CD14-positive monocyte (primary cell): Measurements from ENCODE around the gene KCNT1. TPM values are rescaled to one million over a fixed set of nuclear protein-coding genes. Genes with fewer than 3 reads are reported as not detected.

Experiments used
- DNase-seq, 3 donors: peaks; one replicate each; pipeline ENCODE4 v3.0.0-alpha.2; 2011 to 2022
- H2AFZ ChIP-seq: 2 replicates; pipeline ENCODE4 v1.6.0; 2012; ENCODE audit warnings: mild to moderate bottlenecking, low read depth, low read length, inconsistent platforms; ENCODE audit not compliant: insufficient read depth, poor library complexity, severe bottlenecking
- H3K27ac ChIP-seq, 2 donors: 1 replicate in 1 of 2; 2 replicates in 1 of 2; pipeline ENCODE4 v1.5.1; 2012 to 2013; ENCODE audit warnings: low read length in 2 of 2, control low read depth in 1 of 2, inconsistent platforms in 1 of 2, low read depth in 1 of 2, mild to moderate bottlenecking in 1 of 2
- H3K27me3 ChIP-seq, 2 donors: one replicate each; pipeline versions ENCODE4 v1.6.0 to v1.6.1; 2011 to 2013; ENCODE audit warnings: low read length in 2 of 2; ENCODE audit not compliant: control insufficient read depth in 2 of 2, insufficient read depth in 2 of 2
- H3K36me3 ChIP-seq, 2 donors: replicated peaks in 1 of 2; 1 replicate in 1 of 2; 2 replicates in 1 of 2; pipeline versions ENCODE4 v1.5.1 to v1.6.1; 2012 to 2013; ENCODE audit warnings: low read length in 2 of 2, control low read depth in 1 of 2, inconsistent platforms in 1 of 2, mild to moderate bottlenecking in 1 of 2; ENCODE audit not compliant: insufficient read depth in 2 of 2, control insufficient read depth in 1 of 2
- H3K4me1 ChIP-seq, 2 donors: 1 replicate in 1 of 2; 2 replicates in 1 of 2; pipeline versions ENCODE4 v1.5.1 to v1.6.1; 2012 to 2013; ENCODE audit warnings: low read length in 2 of 2, control low read depth in 1 of 2, inconsistent platforms in 1 of 2, mild to moderate bottlenecking in 1 of 2, moderate library complexity in 1 of 2; ENCODE audit not compliant: insufficient read depth in 2 of 2, control insufficient read depth in 1 of 2
- H3K4me2 ChIP-seq: replicated peaks from 2 replicates; pipeline ENCODE3; 2012; ENCODE audit warnings: low read length, moderate library complexity, mild to moderate bottlenecking; ENCODE audit not compliant: poor library complexity, severe bottlenecking; ENCODE audit errors: extremely low read depth
- H3K4me3 ChIP-seq, 3 experiments: fragments of 200-600 bp in 1 of 3; sonication (generic) in 1 of 3; replicated peaks in 1 of 3; 1 replicate in 2 of 3; 2 replicates in 1 of 3; pipeline ENCODE4 v1.5.1; 2011 to 2013; ENCODE audit warnings: low read length in 3 of 3, mild to moderate bottlenecking in 3 of 3, control low read depth in 2 of 3, low read depth in 2 of 3, inconsistent platforms in 1 of 3, moderate library complexity in 1 of 3
- H3K79me2 ChIP-seq: 2 replicates; pipeline ENCODE4 v1.6.0; 2012; ENCODE audit warnings: mild to moderate bottlenecking, control low read depth, inconsistent platforms, low read length, moderate library complexity; ENCODE audit not compliant: insufficient read depth
- H3K9ac ChIP-seq: 2 replicates; pipeline ENCODE4 v1.6.0; 2017; ENCODE audit warnings: low read length, mild to moderate bottlenecking; ENCODE audit not compliant: insufficient read depth, poor library complexity, severe bottlenecking
- H3K9me3 ChIP-seq, 2 donors: replicated peaks in 1 of 2; 1 replicate in 1 of 2; 2 replicates in 1 of 2; pipeline versions ENCODE4 v1.5.1 to v1.6.1; 2012 to 2013; ENCODE audit warnings: low read length in 2 of 2, control low read depth in 1 of 2; ENCODE audit not compliant: control insufficient read depth in 1 of 2, insufficient read depth in 1 of 2
- H4K20me1 ChIP-seq: 2 replicates; pipeline ENCODE4 v1.6.0; 2012; ENCODE audit warnings: mild to moderate bottlenecking, low read length, control low read depth, moderate library complexity; ENCODE audit not compliant: insufficient read depth
- H3K27ac Mint-ChIP-seq, 7 donors: one replicate each; pipeline ENCODE4 v1.8.0; 2020; ENCODE audit warnings: mild to moderate bottlenecking in 7 of 7, mixed read lengths in 7 of 7, moderate library complexity in 6 of 7, inconsistent platforms in 2 of 7
- H3K27me3 Mint-ChIP-seq, 3 donors: one replicate each; pipeline ENCODE4 v1.8.0; 2021 to 2022; ENCODE audit warnings: low read depth in 3 of 3, mild to moderate bottlenecking in 3 of 3, mixed read lengths in 3 of 3, moderate library complexity in 3 of 3, inconsistent platforms in 1 of 3
- H3K36me3 Mint-ChIP-seq, 2 donors: one replicate each; pipeline ENCODE4 v1.8.0; 2020; ENCODE audit warnings: mixed read lengths in 2 of 2, inconsistent platforms in 1 of 2, mild to moderate bottlenecking in 1 of 2
- H3K4me1 Mint-ChIP-seq: one replicate; pipeline ENCODE4 v1.8.0; 2020; ENCODE audit warnings: mild to moderate bottlenecking, mixed read lengths
- H3K4me3 Mint-ChIP-seq, 2 donors: one replicate each; pipeline ENCODE4 v1.8.0; 2020; ENCODE audit warnings: mild to moderate bottlenecking in 2 of 2, mixed read lengths in 2 of 2, moderate library complexity in 1 of 2
- H3K9me3 Mint-ChIP-seq, 7 donors: one replicate each; pipeline ENCODE4 v1.8.0; 2020 to 2022; ENCODE audit warnings: mixed read lengths in 7 of 7, mild to moderate bottlenecking in 6 of 7, moderate library complexity in 6 of 7, inconsistent platforms in 2 of 7
- CTCF ChIP-seq: fragments of 200-600 bp; IDR thresholded peaks from one replicate; pipeline ENCODE4 v1.8.0; 2022; ENCODE audit warnings: antibody characterized with exemption, mild to moderate bottlenecking
- WGBS: methylation state at CpG from one replicate; pipeline ENCODE4 v1.1.5; 2013; ENCODE audit warnings: missing lambda C conversion rate; ENCODE audit not compliant: insufficient coverage; 5-methylcytosine and 5-hydroxymethylcytosine counted together
- intact Hi-C, 2 donors: fragments of 100-400 bp; cut with micrococcal nuclease; formaldehyde crosslinking; loops; one replicate each; pipeline versions ENCODE4 v1.15.0 to v1.15.1; 2023
- polyA plus RNA-seq, 3 donors: library from polyadenylated mRNA; depleted of rRNA in 1 of 3; unstranded in 2 of 3; stranded (reverse) in 1 of 3; fragments of 300-500 nt in 2 of 3; fragments of >200 nt in 1 of 3; fragmentation: Illumina TruSeq in 2 of 3; gene quantifications; 1 replicate in 2 of 3; 2 replicates in 1 of 3; pipeline ENCODE4 v1.2.3, GENCODE V29; 2012 to 2021

Gene KCNT1
- polyA plus RNA-seq, 3 donors = not detected

GRCh38 chr9:135692410-135692809 lies 9.6 kb upstream of the KCNT1 start:
- no peak overlapping the region for H3K4me3 ChIP-seq
- H3K27me3 ChIP-seq = no peaks in the 10 kb centered on the region
- no peaks in the 10 kb centered on the region for H3K36me3 ChIP-seq
- no peaks in the 10 kb centered on the region for H3K79me2 ChIP-seq
- Mint-ChIP-seq H3K4me3 (no peak overlapping the region), H3K36me3 (no peaks in the 10 kb centered on the region), H3K9me3 (peaks cover 0 to 2% (median 0%) of the 10 kb centered on the region in 7 donors), H3K27ac (no peak overlapping the region), H3K4me1 (no peaks in the 10 kb centered on the region), H3K27me3 (peaks cover 0 to 3% (median 3%) of the 10 kb centered on the region in 3 donors)
- H3K9me3 ChIP-seq = no peaks in the 10 kb centered on the region
- H3K9ac ChIP-seq = no peak overlapping the region
- TF ChIP-seq CTCF = no peak
- H3K4me2 ChIP-seq = no peak overlapping the region
- H2AFZ ChIP-seq = no peak overlapping the region
- 85% methylated on average over 11 of the region's 11 CpGs for WGBS
- intact Hi-C loops = no loop called here
- H3K27ac ChIP-seq = no peak overlapping the region
- DNase-seq = no peak
- no peaks in the 10 kb centered on the region for H3K4me1 ChIP-seq
- no peaks in the 10 kb centered on the region for H4K20me1 ChIP-seq

DNA sequence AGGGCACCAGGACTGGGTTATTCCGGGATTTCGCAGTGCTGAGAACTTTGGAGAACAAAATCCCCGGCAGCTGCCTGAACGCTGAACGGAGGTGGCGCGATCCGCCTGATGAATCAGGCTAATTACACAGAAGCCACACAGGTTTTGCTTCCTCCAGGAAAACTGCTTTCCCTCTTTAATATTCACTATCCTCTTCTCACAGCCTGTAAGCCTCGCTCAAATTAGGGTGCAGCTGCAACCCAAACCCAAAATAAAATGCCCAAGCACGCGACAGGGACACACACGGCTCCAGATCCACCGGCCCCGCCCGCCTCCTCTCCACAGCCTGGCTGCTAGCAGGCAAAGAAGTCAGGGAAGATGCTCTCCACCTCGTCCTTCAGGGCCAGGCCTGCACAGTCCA lies 8.7 kb upstream of the KCNT1 start:
- Mint-ChIP-seq H3K4me3 (no peak overlapping the region), H3K4me1 (no peaks in the 10 kb centered on the region), H3K9me3 (peaks cover 0 to 3% (median 0%) of the 10 kb centered on the region in 7 donors), H3K36me3 (no peaks in the 10 kb centered on the region), H3K27ac (no peak overlapping the region), H3K27me3 (peaks cover 0 to 4% (median 3%) of the 10 kb centered on the region in 3 donors)
- intact Hi-C loops = no loop called here
- TF ChIP-seq CTCF = no peak
- Histone ChIP-seq H3K79me2 (no peaks in the 10 kb centered on the region), H3K27me3 (no peaks in the 10 kb centered on the region), H3K27ac (no peak overlapping the region), H3K9ac (no peak overlapping the region), H2AFZ (no peak overlapping the region), H3K4me2 (no peak overlapping the region), H3K4me3 (no peak overlapping the region), H3K9me3 (no peaks in the 10 kb centered on the region), H3K4me1 (no peaks in the 10 kb centered on the region), H4K20me1 (no peaks in the 10 kb centered on the region), H3K36me3 (no peaks in the 10 kb centered on the region)
- DNase-seq = no peak
- 86% methylated on average over 16 of the region's 16 CpGs for WGBS
